H1 (cell line): ENCODE results near the gene EEF1A2. TPM values are rescaled to one million over a fixed set of nuclear protein-coding genes. Genes with fewer than 3 reads are reported as not detected.

Experiments used
- CEBPB ChIP-seq: IDR thresholded peaks from 2 replicates; pipeline ENCODE4 v1.6.1; 2012; ENCODE audit warnings: low read depth, low read length
- CHD7 ChIP-seq: fragments of 300-600 bp; sonication (generic); IDR thresholded peaks from 2 replicates; pipeline ENCODE4 v1.7.1; 2012; ENCODE audit warnings: low read length, moderate library complexity, mild to moderate bottlenecking, inconsistent platforms; ENCODE audit not compliant: insufficient replicate concordance
- GTF2F1 ChIP-seq: IDR thresholded peaks from 2 replicates; pipeline ENCODE4 v1.6.1; 2012; ENCODE audit warnings: low read depth, low read length, improper control_type of control experiment, borderline replicate concordance
- HDAC2 ChIP-seq, 2 experiments: fragments of 300-600 bp in 1 of 2; sonication (generic) in 1 of 2; IDR thresholded peaks; 2 replicates each; pipeline ENCODE4 v1.6.1; 2011 to 2012; ENCODE audit warnings: low read depth in 2 of 2, low read length in 2 of 2, mild to moderate bottlenecking in 2 of 2, moderate library complexity in 2 of 2, borderline replicate concordance in 1 of 2, inconsistent platforms in 1 of 2
- MAX ChIP-seq: IDR thresholded peaks from 2 replicates; pipeline ENCODE4 v1.6.1; 2012; ENCODE audit warnings: inconsistent platforms
- POLR2A ChIP-seq, 2 experiments: IDR thresholded peaks; 1 replicate in 1 of 2; 2 replicates in 1 of 2; pipeline ENCODE4 v1.6.1; 2011; ENCODE audit warnings: low read depth in 2 of 2, low read length in 2 of 2, mild to moderate bottlenecking in 2 of 2; ENCODE audit errors: control extremely low read depth in 1 of 2
- POLR2AphosphoS5 ChIP-seq: IDR thresholded peaks from 2 replicates; pipeline ENCODE4 v1.6.1; 2011; ENCODE audit warnings: low read depth, low read length
- RBBP5 ChIP-seq: IDR thresholded peaks from 2 replicates; pipeline ENCODE4 v1.7.1; 2012; ENCODE audit warnings: low read depth, mild to moderate bottlenecking, inconsistent platforms, low read length, moderate library complexity, borderline replicate concordance
- RXRA ChIP-seq: IDR thresholded peaks from 2 replicates; pipeline ENCODE4 v1.6.1; 2011; ENCODE audit warnings: low read depth, mild to moderate bottlenecking, low read length, moderate library complexity; ENCODE audit not compliant: insufficient read depth
- ZNF274 ChIP-seq: IDR thresholded peaks from 2 replicates; pipeline ENCODE4 v1.7.0; 2012; ENCODE audit warnings: low read length, borderline replicate concordance; ENCODE audit errors: extremely low read depth
- polyA plus RNA-seq, 7 experiments: library from polyadenylated mRNA; depleted of rRNA in 3 of 7; stranded (reverse) in 5 of 7; unstranded in 2 of 7; fragments of >200 nt in 5 of 7; fragments of 200-250 nt in 2 of 7; gene quantifications; 1 replicate in 5 of 7; 2 replicates in 1 of 7; 4 replicates in 1 of 7; pipeline versions ENCODE4 v1.2.1 to v1.2.3, GENCODE V29; 2011 to 2013; ENCODE audit warnings: missing spikeins in 2 of 7, mixed read lengths in 2 of 7
- total RNA-seq: library from RNA; stranded (reverse); fragmentation: NEBNext Ultra II Directional; extraction: Animal tissue kit (Norgen Biotek cat#: 25700); gene quantifications from 2 replicates; pipeline ENCODE4 v1.2.1, GENCODE V29; 2021

Gene EEF1A2
- total and polyA plus RNA-seq, 2 of the 8 experiments (the other 6 are each of a cell fraction or from before 2014, with no cell fraction given), result 7.4 to 25.8 TPM

GRCh38 chr20:63522981-63523611 lies 24.2 kb upstream of the EEF1A2 start (continued):
- no peak for TF ChIP-seq CHD7
- TF ChIP-seq GTF2F1, result no peak
- no peak for TF ChIP-seq MAX
- no peak for TF ChIP-seq RBBP5
- no peak for TF ChIP-seq CEBPB
- no peak for TF ChIP-seq ZNF274
- no peak for TF ChIP-seq RXRA
- peak; percentile 15 to 40; a peak in 2 of 3 replicates for TF ChIP-seq POLR2A (IDR thresholded peaks at IDR 0.05; ENCODE audit: control extremely low read depth in 1 of 2, low read depth in 2 of 2, low read length in 2 of 2)
- peak; percentile 57 for TF ChIP-seq POLR2AphosphoS5
- no peak for TF ChIP-seq HDAC2 (IDR thresholded peaks at IDR 0.05; ENCODE audit: borderline replicate concordance in 1 of 2, low read depth in 2 of 2, low read length in 2 of 2)
